Stomach (tissue), 4 donors: ENCODE results near the gene SGMS2.

Source experiments
- CTCF ChIP-seq, 7 experiments: fragments of 450-650 bp in 4 of 7; fragments of 200-600 bp in 3 of 7; sonication (generic) in 3 of 7; IDR thresholded peaks; one replicate each; pipeline ENCODE4 v1.5.1; 2016 to 2019; ENCODE audit warnings: antibody characterized with exemption in 7 of 7, control low read depth in 2 of 7, mild to moderate bottlenecking in 1 of 7
- EP300 ChIP-seq: sonication (generic); formaldehyde crosslinking; IDR thresholded peaks from one replicate; pipeline ENCODE4 v1.6.1; 2017; ENCODE audit warnings: antibody characterized with exemption
- POLR2A ChIP-seq, 4 donors: fragments of 450-650 bp; IDR thresholded peaks; one replicate each; pipeline ENCODE4 v1.6.1; 2016; ENCODE audit warnings: antibody characterized with exemption in 4 of 4, control low read depth in 2 of 4, mild to moderate bottlenecking in 1 of 4, moderate library complexity in 1 of 4

- TF ChIP-seq CTCF (IDR thresholded peaks at IDR 0.05): no peak
- TF ChIP-seq EP300: no peak
- TF ChIP-seq POLR2A (IDR thresholded peaks at IDR 0.05): no peak
Measured at GRCh38 chr4:107845681-107846080, 20.9 kb downstream of the SGMS2 start.
